MG63 (cell line): ENCODE measurements around the gene SMAD3. TPM values are rescaled to one million over a fixed set of nuclear protein-coding genes. Genes with fewer than 3 reads are reported as not detected.

Experiments used
- DNase-seq: peaks from one replicate; pipeline ENCODE4 v3.0.0-alpha.2; 2020
- H3K27me3 ChIP-seq: fragments of 250-450 bp; sonication (Bioruptor Pico); 2 replicates; pipeline ENCODE4 v1.5.1; 2020; ENCODE audit warnings: mild to moderate bottlenecking, moderate library complexity
- H3K36me3 ChIP-seq: fragments of 250-450 bp; sonication (Bioruptor Pico); 2 replicates; pipeline ENCODE4 v1.5.1; 2020; ENCODE audit warnings: mild to moderate bottlenecking, moderate library complexity
- H3K4me3 ChIP-seq: fragments of 250-450 bp; sonication (Bioruptor Pico); 2 replicates; pipeline ENCODE4 v1.5.1; 2020; ENCODE audit warnings: mild to moderate bottlenecking, moderate library complexity
- H3K9me3 ChIP-seq: fragments of 250-450 bp; sonication (Bioruptor Pico); 2 replicates; pipeline ENCODE4 v1.5.1; 2020; ENCODE audit warnings: mild to moderate bottlenecking, moderate library complexity
- total RNA-seq: library from RNA; depleted of rRNA; stranded (reverse); fragments of >200 nt; shearing (Covaris generic); gene quantifications from 2 replicates; pipeline ENCODE4 v1.2.3, GENCODE V29; 2014; ENCODE audit warnings: low replicate concordance

Gene SMAD3
- total RNA-seq, 1 experiment from 2014 or later: 38.2 TPM

- Histone ChIP-seq H3K36me3 (peaks cover 88% of the 10 kb centered on the region), H3K9me3 (no peaks in the 10 kb centered on the region), H3K27me3 (no peaks in the 10 kb centered on the region), H3K4me3 (no peak overlapping the region)
- no peak for DNase-seq
Observed at GRCh38 chr15:67085818-67086636, 20.6 kb downstream of the SMAD3 start.

GRCh38 chr15:67086637-67086914 is 21.2 kb downstream of the SMAD3 start:
- Histone ChIP-seq H3K36me3 (peaks cover 90% of the 10 kb centered on the region), H3K9me3 (no peaks in the 10 kb centered on the region), H3K4me3 (no peak overlapping the region), H3K27me3 (no peaks in the 10 kb centered on the region)
- no peak for DNase-seq

GRCh38 chr15:67087507-67088172 is 22.2 kb downstream of the SMAD3 start:
- H3K9me3 ChIP-seq: no peaks in the 10 kb centered on the region
- no peak overlapping the region for H3K4me3 ChIP-seq
- DNase-seq: no peak
- H3K27me3 ChIP-seq: no peaks in the 10 kb centered on the region
- peaks cover 90% of the 10 kb centered on the region for H3K36me3 ChIP-seq

- Histone ChIP-seq H3K9me3 (no peaks in the 10 kb centered on the region), H3K27me3 (no peaks in the 10 kb centered on the region), H3K4me3 (no peak overlapping the region), H3K36me3 (peaks cover 92% of the 10 kb centered on the region)
- DNase-seq: peak; percentile 83
Observed at GRCh38 chr15:67089217-67090193, 24.1 kb downstream of the SMAD3 start.

- no peak for DNase-seq
- Histone ChIP-seq H3K9me3 (no peaks in the 10 kb centered on the region), H3K4me3 (no peak overlapping the region), H3K27me3 (no peaks in the 10 kb centered on the region), H3K36me3 (peaks cover 90% of the 10 kb centered on the region)
Observed at GRCh38 chr15:67090297-67091070, 25.1 kb downstream of the SMAD3 start.

- no peaks in the 10 kb centered on the region for H3K9me3 ChIP-seq
- DNase-seq: peak; percentile 91
- H3K36me3 ChIP-seq: peaks cover 92% of the 10 kb centered on the region
- H3K27me3 ChIP-seq: no peaks in the 10 kb centered on the region
- H3K4me3 ChIP-seq: no peak overlapping the region
Observed at GRCh38 chr15:67091071-67091979, 25.9 kb downstream of the SMAD3 start.

GRCh38 chr15:67091980-67092677 is 26.7 kb downstream of the SMAD3 start:
- H3K36me3 ChIP-seq: peaks cover 93% of the 10 kb centered on the region
- no peaks in the 10 kb centered on the region for H3K9me3 ChIP-seq
- H3K27me3 ChIP-seq: no peaks in the 10 kb centered on the region
- DNase-seq: no peak
- H3K4me3 ChIP-seq: no peak overlapping the region

GRCh38 chr15:67092752-67093503 is 27.5 kb downstream of the SMAD3 start:
- Histone ChIP-seq H3K27me3 (no peaks in the 10 kb centered on the region), H3K36me3 (peaks cover 93% of the 10 kb centered on the region), H3K4me3 (no peak overlapping the region), H3K9me3 (no peaks in the 10 kb centered on the region)
- no peak for DNase-seq

GRCh38 chr15:67093504-67093862 is 28.1 kb downstream of the SMAD3 start:
- Histone ChIP-seq H3K36me3 (peaks cover 88% of the 10 kb centered on the region), H3K4me3 (no peak overlapping the region), H3K27me3 (no peaks in the 10 kb centered on the region), H3K9me3 (no peaks in the 10 kb centered on the region)
- DNase-seq: no peak

- Histone ChIP-seq H3K4me3 (no peak overlapping the region), H3K9me3 (no peaks in the 10 kb centered on the region), H3K36me3 (peaks cover 92% of the 10 kb centered on the region), H3K27me3 (no peaks in the 10 kb centered on the region)
- no peak for DNase-seq
Observed at GRCh38 chr15:67094001-67094826, 28.8 kb downstream of the SMAD3 start.

GRCh38 chr15:67095912-67096311 is 30.5 kb downstream of the SMAD3 start:
- no peaks in the 10 kb centered on the region for H3K27me3 ChIP-seq
- DNase-seq: no peak
- H3K9me3 ChIP-seq: no peaks in the 10 kb centered on the region
- H3K36me3 ChIP-seq: peaks cover 86% of the 10 kb centered on the region
- H3K4me3 ChIP-seq: no peak overlapping the region

- Histone ChIP-seq H3K36me3 (peaks cover 85% of the 10 kb centered on the region), H3K9me3 (no peaks in the 10 kb centered on the region), H3K4me3 (no peak overlapping the region), H3K27me3 (no peaks in the 10 kb centered on the region)
- DNase-seq: no peak
Observed at GRCh38 chr15:67096546-67097294, 31.3 kb downstream of the SMAD3 start.

GRCh38 chr15:67097424-67097823 is 32.0 kb downstream of the SMAD3 start:
- H3K9me3 ChIP-seq: no peaks in the 10 kb centered on the region
- H3K27me3 ChIP-seq: no peaks in the 10 kb centered on the region
- H3K36me3 ChIP-seq: peaks cover 81% of the 10 kb centered on the region

More at GRCh38 chr15:67097424-67097823, 32.0 kb downstream of the SMAD3 start:
- no peak overlapping the region for H3K4me3 ChIP-seq
- no peak for DNase-seq
